ENCODE measurements around the gene RELCH.

RELCH gene

GRCh38 chr18:62211325-62211828, 24.3 kb downstream of the RELCH start:
- no peak for DNase-seq (ENCODE audit: low read depth, low spot score)
- Histone ChIP-seq H3K4me3 (no peak overlapping the region), H3K36me3 (ENCODE audit: insufficient read depth, low read length) (peaks cover 5% of the 10 kb centered on the region; the same call in 1 of the 2 replicates), H3K9me3 (ENCODE audit: low read depth, low read length) (peaks cover 2% of the 10 kb centered on the region; the same call in 1 of the 2 replicates), H3K9ac (ENCODE audit: insufficient read length) (no peak overlapping the region), H3K27ac (no peak overlapping the region)
- no peak for TF ChIP-seq POLR2AphosphoS5 (IDR thresholded peaks at IDR 0.05; ENCODE audit: borderline replicate concordance, low read depth, low read length)
- no peak for TF ChIP-seq EZH2 (IDR thresholded peaks at IDR 0.05)
- TF ChIP-seq FOXP2 (optimal IDR thresholded peaks at IDR 0.05; ENCODE audit: control extremely low read depth, extremely low read length, insufficient read depth) = no peak

GRCh38 chr18:62214790-62215189, 27.7 kb downstream of the RELCH start:
- H3K4me3 ChIP-seq = no peak overlapping the region
- DNase-seq (ENCODE audit: low read depth, low spot score) = no peak
- H3K36me3 ChIP-seq (ENCODE audit: insufficient read depth, low read length) = peaks cover 5% of the 10 kb centered on the region; the same call in 1 of the 2 replicates
- H3K9me3 ChIP-seq (ENCODE audit: low read depth, low read length) = peaks cover under 1% of the 10 kb centered on the region; the same call in 1 of the 2 replicates
- no peak overlapping the region for H3K9ac ChIP-seq (ENCODE audit: insufficient read length)
- no peak overlapping the region for H3K27ac ChIP-seq
- TF ChIP-seq POLR2AphosphoS5 (IDR thresholded peaks at IDR 0.05; ENCODE audit: borderline replicate concordance, low read depth, low read length) = no peak
- TF ChIP-seq FOXP2 (optimal IDR thresholded peaks at IDR 0.05; ENCODE audit: control extremely low read depth, extremely low read length, insufficient read depth) = no peak
- no peak for TF ChIP-seq EZH2 (IDR thresholded peaks at IDR 0.05)

- TF ChIP-seq FOXP2 (optimal IDR thresholded peaks at IDR 0.05; ENCODE audit: control extremely low read depth, extremely low read length, insufficient read depth) = no peak
- no peak for TF ChIP-seq POLR2AphosphoS5 (IDR thresholded peaks at IDR 0.05; ENCODE audit: borderline replicate concordance, low read depth, low read length)
- TF ChIP-seq EZH2 (IDR thresholded peaks at IDR 0.05) = no peak
- H3K9ac ChIP-seq (ENCODE audit: insufficient read length) = no peak overlapping the region
- H3K4me3 ChIP-seq = no peak overlapping the region
- DNase-seq (ENCODE audit: low read depth, low spot score) = no peak
- no peak overlapping the region for H3K27ac ChIP-seq
- H3K9me3 ChIP-seq (ENCODE audit: low read depth, low read length) = no peaks in the 10 kb centered on the region
- peaks cover 35% of the 10 kb centered on the region for H3K36me3 ChIP-seq (ENCODE audit: insufficient read depth, low read length)
Measured at GRCh38 chr18:62224229-62224628, 37.2 kb downstream of the RELCH start.

- TF ChIP-seq EZH2 (IDR thresholded peaks at IDR 0.05) = no peak
- TF ChIP-seq POLR2AphosphoS5 (IDR thresholded peaks at IDR 0.05; ENCODE audit: borderline replicate concordance, low read depth, low read length) = no peak
- TF ChIP-seq FOXP2 (optimal IDR thresholded peaks at IDR 0.05; ENCODE audit: control extremely low read depth, extremely low read length, insufficient read depth) = no peak
- H3K4me3 ChIP-seq = no peak overlapping the region
Measured at GRCh38 chr18:62226047-62226446, 39.0 kb downstream of the RELCH start.

GRCh38 chr18:62236252-62236651, 49.2 kb downstream of the RELCH start:
- no peak for DNase-seq (ENCODE audit: low read depth, low spot score)
- Histone ChIP-seq H3K9ac (ENCODE audit: insufficient read length) (no peak overlapping the region), H3K27ac (no peak overlapping the region), H3K36me3 (ENCODE audit: insufficient read depth, low read length) (peaks cover 32% of the 10 kb centered on the region), H3K9me3 (ENCODE audit: low read depth, low read length) (no peaks in the 10 kb centered on the region), H3K4me3 (no peak overlapping the region)
- TF ChIP-seq EZH2 (IDR thresholded peaks at IDR 0.05) = no peak
- TF ChIP-seq FOXP2 (optimal IDR thresholded peaks at IDR 0.05; ENCODE audit: control extremely low read depth, extremely low read length, insufficient read depth) = no peak
- no peak for TF ChIP-seq POLR2AphosphoS5 (IDR thresholded peaks at IDR 0.05; ENCODE audit: borderline replicate concordance, low read depth, low read length)

More at GRCh38 chr18:62226047-62226446, 39.0 kb downstream of the RELCH start:
- no peak overlapping the region for H3K27ac ChIP-seq
- H3K36me3 ChIP-seq (ENCODE audit: insufficient read depth, low read length) = peaks cover 35% of the 10 kb centered on the region
- DNase-seq (ENCODE audit: low read depth, low spot score) = no peak
- no peak overlapping the region for H3K9ac ChIP-seq (ENCODE audit: insufficient read length)
- H3K9me3 ChIP-seq (ENCODE audit: low read depth, low read length) = no peaks in the 10 kb centered on the region

GRCh38 chr18:62239475-62239874, 52.4 kb downstream of the RELCH start:
- TF ChIP-seq POLR2AphosphoS5 (IDR thresholded peaks at IDR 0.05; ENCODE audit: borderline replicate concordance, low read depth, low read length) (no peak), EZH2 (IDR thresholded peaks at IDR 0.05) (no peak), FOXP2 (optimal IDR thresholded peaks at IDR 0.05; ENCODE audit: control extremely low read depth, extremely low read length, insufficient read depth) (no peak)
- H3K36me3 ChIP-seq (ENCODE audit: insufficient read depth, low read length) = peaks cover 20% of the 10 kb centered on the region
- H3K9ac ChIP-seq (ENCODE audit: insufficient read length) = no peak overlapping the region
- DNase-seq (ENCODE audit: low read depth, low spot score) = no peak
- no peak overlapping the region for H3K27ac ChIP-seq
- no peak overlapping the region for H3K4me3 ChIP-seq
- H3K9me3 ChIP-seq (ENCODE audit: low read depth, low read length) = no peaks in the 10 kb centered on the region

GRCh38 chr18:62242955-62243354, 55.9 kb downstream of the RELCH start:
- Histone ChIP-seq H3K27ac (0 out of 2 replicates have a peak overlapping the region, but pooled peaks have one; percentile 25), H3K9ac (ENCODE audit: insufficient read length) (no peak overlapping the region), H3K36me3 (ENCODE audit: insufficient read depth, low read length) (0 out of 2 replicates have a peak, but pooled peaks cover 3% of the 10 kb centered on the region), H3K4me3 (no peak overlapping the region), H3K9me3 (ENCODE audit: low read depth, low read length) (no peaks in the 10 kb centered on the region)
- no peak for DNase-seq (ENCODE audit: low read depth, low spot score)
- no peak for TF ChIP-seq FOXP2 (optimal IDR thresholded peaks at IDR 0.05; ENCODE audit: control extremely low read depth, extremely low read length, insufficient read depth)
- TF ChIP-seq EZH2 (IDR thresholded peaks at IDR 0.05) = no peak
- TF ChIP-seq POLR2AphosphoS5 (IDR thresholded peaks at IDR 0.05; ENCODE audit: borderline replicate concordance, low read depth, low read length) = no peak

- TF ChIP-seq EZH2 (IDR thresholded peaks at IDR 0.05) (no peak), POLR2AphosphoS5 (IDR thresholded peaks at IDR 0.05; ENCODE audit: borderline replicate concordance, low read depth, low read length) (no peak), FOXP2 (optimal IDR thresholded peaks at IDR 0.05; ENCODE audit: control extremely low read depth, extremely low read length, insufficient read depth) (no peak)
- no peak overlapping the region for H3K27ac ChIP-seq
Measured at GRCh38 chr18:62245177-62245576, 58.1 kb downstream of the RELCH start.

GRCh38 chr18:62245699-62246098, 58.6 kb downstream of the RELCH start:
- Histone ChIP-seq H3K9ac (ENCODE audit: insufficient read length) (no peak overlapping the region), H3K27ac (no peak overlapping the region), H3K36me3 (ENCODE audit: insufficient read depth, low read length) (no peaks in the 10 kb centered on the region), H3K4me3 (no peak overlapping the region), H3K9me3 (ENCODE audit: low read depth, low read length) (no peaks in the 10 kb centered on the region)
- TF ChIP-seq EZH2 (IDR thresholded peaks at IDR 0.05) (no peak), FOXP2 (optimal IDR thresholded peaks at IDR 0.05; ENCODE audit: control extremely low read depth, extremely low read length, insufficient read depth) (no peak), POLR2AphosphoS5 (IDR thresholded peaks at IDR 0.05; ENCODE audit: borderline replicate concordance, low read depth, low read length) (no peak)
- DNase-seq (ENCODE audit: low read depth, low spot score) = no peak

More at GRCh38 chr18:62245177-62245576, 58.1 kb downstream of the RELCH start:
- H3K36me3 ChIP-seq (ENCODE audit: insufficient read depth, low read length) = no peaks in the 10 kb centered on the region
- no peaks in the 10 kb centered on the region for H3K9me3 ChIP-seq (ENCODE audit: low read depth, low read length)
- no peak for DNase-seq (ENCODE audit: low read depth, low spot score)
- no peak overlapping the region for H3K4me3 ChIP-seq
- H3K9ac ChIP-seq (ENCODE audit: insufficient read length) = no peak overlapping the region

All from SK-N-MC (cell line).